GM12892 (cell line): ENCODE data around the gene DYRK1B.

Experiments
- POLR2A ChIP-seq: IDR thresholded peaks from 2 replicates; pipeline ENCODE4 v1.6.1; 2011; ENCODE audit warnings: low read depth, low read length, control low read depth
- POLR2AphosphoS5 ChIP-seq: IDR thresholded peaks from 2 replicates; pipeline ENCODE4 v1.6.1; 2011; ENCODE audit warnings: low read depth, low read length, control low read depth

DNA sequence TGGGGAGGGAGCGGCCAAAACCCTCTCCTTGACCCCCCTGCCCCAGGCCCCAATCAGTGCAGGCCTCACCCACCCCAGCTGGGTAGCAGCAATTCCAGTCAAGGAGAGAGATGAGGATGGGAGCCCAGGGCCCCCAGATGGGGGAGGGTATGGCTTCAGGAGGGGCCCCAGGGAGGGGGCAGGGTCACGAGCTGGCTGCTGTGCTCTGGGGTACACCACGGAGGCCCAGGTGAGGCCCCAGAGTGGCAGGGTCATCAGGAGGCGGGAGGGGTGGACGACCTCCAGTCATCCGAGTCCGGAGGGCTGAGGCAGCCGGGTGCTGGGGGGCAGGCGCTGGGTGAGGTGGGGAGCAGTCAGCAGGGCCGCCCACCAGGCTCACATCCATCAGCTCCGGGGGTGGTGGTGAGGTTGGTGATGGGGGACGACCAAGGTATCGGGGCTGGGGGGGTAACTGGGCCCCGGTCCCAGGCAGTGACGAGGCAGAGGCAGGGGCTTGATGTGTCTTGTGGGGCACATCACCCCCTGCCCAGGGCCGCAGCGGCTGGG lies 8.4 kb downstream of the DYRK1B start:
- no peak for TF ChIP-seq POLR2AphosphoS5
- TF ChIP-seq POLR2A: no peak
